NT2/D1 (cell line): Measurements from ENCODE around the gene PAWR.

ENCODE experiments used
- SUZ12 ChIP-seq: IDR thresholded peaks from 2 replicates; pipeline ENCODE4 v1.6.1; 2011; ENCODE audit not compliant: insufficient read length, insufficient read depth; ENCODE audit errors: extremely low read depth
- YY1 ChIP-seq: IDR thresholded peaks from 2 replicates; pipeline ENCODE4 v1.6.1; 2011; ENCODE audit not compliant: insufficient read length, insufficient read depth

DNA sequence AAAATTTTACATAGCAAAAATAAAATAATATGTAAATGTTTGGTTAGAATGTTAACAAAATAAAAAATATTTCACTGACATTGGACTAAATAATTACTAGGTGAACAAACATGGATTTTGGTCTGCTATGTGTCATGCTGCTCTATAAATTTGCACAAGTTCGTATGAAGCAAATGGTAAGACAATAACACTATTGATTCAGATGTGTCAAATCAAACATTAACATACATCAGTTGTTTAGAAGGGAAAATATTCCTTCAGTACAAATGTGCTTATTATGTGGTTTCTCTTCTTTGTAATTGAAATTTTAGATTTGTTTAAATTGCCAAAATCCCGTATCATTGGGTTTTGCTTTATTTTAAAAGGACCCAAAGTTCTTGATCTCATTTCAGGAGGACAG is 46.9 kb downstream of the PAWR start:
- TF ChIP-seq SUZ12 (no peak), YY1 (no peak)
